HFF-Myc (cell line): ENCODE results near the gene INTS11.

ENCODE experiments used
- DNase-seq: peaks from one replicate; pipeline ENCODE4 v3.0.0-alpha.2; 2011; ENCODE audit warnings: low read depth; ENCODE audit errors: extremely low read depth
- H3K4me3 ChIP-seq: replicated peaks from 2 replicates; pipeline ENCODE4 v1.5.1; 2011; ENCODE audit warnings: low read depth, mild to moderate bottlenecking, control low read depth, low read length
- TF ChIP-seq, protein P1 (sequence below): IDR thresholded peaks from 2 replicates; pipeline ENCODE4 v1.5.1; 2012; ENCODE audit warnings: mild to moderate bottlenecking, low read depth, low read length, control low read depth; ENCODE audit errors: missing control alignments

INTS11 gene

DNA sequence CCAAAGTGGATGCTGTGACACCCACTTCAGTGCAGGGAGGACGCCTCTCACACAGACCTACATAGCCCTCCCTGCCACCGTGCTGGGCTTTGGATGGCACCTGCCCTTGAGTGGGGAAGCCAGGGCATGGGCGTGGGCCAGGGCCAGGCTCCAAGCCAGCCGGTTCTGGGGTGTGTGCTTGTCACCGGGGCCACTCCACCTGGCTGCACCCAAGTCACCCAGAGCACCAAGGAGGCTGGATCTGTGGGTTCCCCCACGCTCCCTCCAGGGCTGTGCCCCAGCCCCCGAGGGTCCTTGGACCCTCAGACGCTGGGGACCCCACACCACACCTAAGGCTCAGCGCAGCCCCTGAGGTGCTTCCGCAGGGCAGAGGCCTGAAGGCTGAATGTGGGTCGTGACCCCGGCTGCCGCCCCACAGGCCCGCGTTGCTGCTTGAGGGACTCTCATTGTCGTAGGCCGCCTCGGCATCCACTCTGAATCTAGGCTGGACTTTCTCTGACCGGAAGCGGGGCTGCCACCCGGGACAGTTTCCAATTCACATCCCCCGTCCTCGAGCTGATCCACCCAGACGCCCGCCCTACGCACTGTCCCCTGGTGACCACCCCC lies 32.4 kb upstream of the INTS11 start:
- peak overlapping the region; percentile 77 for H3K4me3 ChIP-seq
- TF ChIP-seq, protein P1, sequence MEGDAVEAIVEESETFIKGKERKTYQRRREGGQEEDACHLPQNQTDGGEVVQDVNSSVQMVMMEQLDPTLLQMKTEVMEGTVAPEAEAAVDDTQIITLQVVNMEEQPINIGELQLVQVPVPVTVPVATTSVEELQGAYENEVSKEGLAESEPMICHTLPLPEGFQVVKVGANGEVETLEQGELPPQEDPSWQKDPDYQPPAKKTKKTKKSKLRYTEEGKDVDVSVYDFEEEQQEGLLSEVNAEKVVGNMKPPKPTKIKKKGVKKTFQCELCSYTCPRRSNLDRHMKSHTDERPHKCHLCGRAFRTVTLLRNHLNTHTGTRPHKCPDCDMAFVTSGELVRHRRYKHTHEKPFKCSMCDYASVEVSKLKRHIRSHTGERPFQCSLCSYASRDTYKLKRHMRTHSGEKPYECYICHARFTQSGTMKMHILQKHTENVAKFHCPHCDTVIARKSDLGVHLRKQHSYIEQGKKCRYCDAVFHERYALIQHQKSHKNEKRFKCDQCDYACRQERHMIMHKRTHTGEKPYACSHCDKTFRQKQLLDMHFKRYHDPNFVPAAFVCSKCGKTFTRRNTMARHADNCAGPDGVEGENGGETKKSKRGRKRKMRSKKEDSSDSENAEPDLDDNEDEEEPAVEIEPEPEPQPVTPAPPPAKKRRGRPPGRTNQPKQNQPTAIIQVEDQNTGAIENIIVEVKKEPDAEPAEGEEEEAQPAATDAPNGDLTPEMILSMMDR: no peak

DNA sequence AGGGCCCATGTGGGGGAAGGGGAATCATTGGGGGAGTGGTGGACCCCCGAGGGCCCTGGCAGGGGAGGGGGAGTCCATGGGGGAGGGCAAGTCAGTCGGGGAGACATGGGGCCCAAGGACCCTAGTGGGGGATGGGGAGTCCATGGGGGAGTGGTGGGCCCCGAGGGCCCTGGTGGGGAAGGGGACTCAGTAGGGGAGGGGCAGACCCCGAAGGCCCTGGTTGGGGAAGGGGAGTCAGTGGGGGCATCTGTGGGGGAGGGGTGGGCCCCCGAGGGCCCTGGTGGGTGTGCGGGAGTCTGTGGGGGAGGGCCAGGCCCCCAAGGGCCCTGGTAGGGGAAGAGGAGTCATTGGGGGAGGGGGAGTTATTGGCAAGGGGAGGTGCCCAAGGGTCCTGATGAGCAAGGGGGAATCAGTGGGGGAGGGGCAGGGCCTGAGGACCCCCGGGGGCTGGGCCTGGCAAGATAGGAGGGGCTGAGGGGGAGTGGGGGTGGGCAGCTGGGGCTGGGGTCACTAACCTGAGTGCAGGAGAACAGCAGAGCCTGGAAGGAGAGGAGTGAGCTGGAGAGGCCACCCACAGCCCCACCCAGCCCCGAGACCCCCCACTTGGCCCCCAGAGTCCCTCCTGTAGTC lies 31.8 kb upstream of the INTS11 start:
- TF ChIP-seq, protein P1: no peak
- H3K4me3 ChIP-seq: peak overlapping the region; percentile 77

More for the DNA sequence above, 32.4 kb upstream of the INTS11 start:
- no peak for DNase-seq

DNA sequence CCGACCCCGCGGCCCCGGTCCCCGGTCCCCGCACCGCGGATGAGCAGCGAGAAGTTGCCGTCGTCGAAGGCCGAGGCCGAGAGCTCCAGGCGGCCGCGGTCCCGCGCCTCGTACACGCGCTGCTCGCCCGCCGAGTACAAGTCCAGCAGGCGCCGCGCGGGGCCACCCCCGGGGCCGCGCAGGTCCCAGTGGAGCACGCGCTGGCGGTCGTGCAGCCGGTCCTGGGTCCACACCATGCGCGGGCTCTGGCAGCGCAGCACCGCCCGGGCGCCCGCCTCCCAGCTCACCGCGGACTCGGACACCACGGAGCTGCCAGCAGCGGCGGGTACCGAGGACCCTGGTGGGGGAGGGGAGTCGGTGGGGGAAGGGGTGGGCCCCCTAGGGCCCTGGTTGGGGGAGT lies 31.0 kb upstream of the INTS11 start:
- DNase-seq: no peak
- TF ChIP-seq, protein P1: no peak
- peak overlapping the region; percentile 25; the same call in 1 of the 2 replicates for H3K4me3 ChIP-seq

More for the DNA sequence above, 31.8 kb upstream of the INTS11 start:
- no peak for DNase-seq

DNA sequence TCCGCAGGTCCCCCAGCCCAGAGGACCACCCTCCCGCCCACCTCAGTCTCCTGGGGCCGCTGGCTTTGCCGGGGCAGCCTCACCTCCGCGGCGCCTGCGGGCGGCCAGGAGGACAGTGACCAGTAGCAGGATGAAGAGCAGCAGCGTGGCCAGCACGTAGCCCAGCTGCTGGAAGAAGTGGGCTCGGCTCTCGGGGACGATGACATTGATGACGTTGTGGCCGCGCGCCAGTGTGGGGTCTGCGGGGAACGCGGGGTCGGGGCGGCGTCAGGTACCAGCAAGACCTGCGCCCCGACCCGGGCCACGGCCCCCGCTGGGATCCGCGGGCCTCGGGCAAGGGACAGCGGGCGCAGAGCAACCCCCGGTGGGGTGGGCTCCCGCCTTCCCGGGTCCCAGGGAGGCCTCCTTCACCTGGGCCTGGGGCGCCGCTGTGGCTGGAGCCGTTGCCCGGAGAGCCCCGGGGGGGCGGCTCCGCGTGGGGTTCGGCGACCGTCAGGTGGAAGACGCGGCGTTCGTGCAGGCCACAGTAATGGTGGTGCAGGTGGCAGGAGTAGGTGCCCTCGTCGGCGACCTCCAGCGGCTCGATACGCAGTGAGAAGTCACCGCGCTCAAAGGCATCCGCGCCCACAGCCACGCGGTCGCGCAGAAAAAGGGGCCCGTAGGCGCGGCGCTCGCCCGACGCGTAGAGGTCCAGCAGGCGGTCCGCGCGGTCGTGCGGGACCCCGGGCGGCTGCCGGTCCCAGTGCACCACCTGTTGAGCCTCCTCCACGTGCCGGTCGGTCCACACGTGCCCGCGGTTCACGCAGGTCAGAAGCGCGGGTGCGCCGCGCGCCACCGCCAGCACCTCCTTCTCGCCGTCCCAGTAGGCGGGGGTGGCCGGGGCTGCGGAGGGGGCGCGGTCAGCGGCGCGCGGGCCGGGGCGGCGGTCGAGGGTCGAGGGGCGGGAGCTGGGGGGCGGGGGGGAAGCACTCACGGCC lies 30.1 kb upstream of the INTS11 start:
- TF ChIP-seq, protein P1: no peak
- DNase-seq: no peak
- no peak overlapping the region for H3K4me3 ChIP-seq

DNA sequence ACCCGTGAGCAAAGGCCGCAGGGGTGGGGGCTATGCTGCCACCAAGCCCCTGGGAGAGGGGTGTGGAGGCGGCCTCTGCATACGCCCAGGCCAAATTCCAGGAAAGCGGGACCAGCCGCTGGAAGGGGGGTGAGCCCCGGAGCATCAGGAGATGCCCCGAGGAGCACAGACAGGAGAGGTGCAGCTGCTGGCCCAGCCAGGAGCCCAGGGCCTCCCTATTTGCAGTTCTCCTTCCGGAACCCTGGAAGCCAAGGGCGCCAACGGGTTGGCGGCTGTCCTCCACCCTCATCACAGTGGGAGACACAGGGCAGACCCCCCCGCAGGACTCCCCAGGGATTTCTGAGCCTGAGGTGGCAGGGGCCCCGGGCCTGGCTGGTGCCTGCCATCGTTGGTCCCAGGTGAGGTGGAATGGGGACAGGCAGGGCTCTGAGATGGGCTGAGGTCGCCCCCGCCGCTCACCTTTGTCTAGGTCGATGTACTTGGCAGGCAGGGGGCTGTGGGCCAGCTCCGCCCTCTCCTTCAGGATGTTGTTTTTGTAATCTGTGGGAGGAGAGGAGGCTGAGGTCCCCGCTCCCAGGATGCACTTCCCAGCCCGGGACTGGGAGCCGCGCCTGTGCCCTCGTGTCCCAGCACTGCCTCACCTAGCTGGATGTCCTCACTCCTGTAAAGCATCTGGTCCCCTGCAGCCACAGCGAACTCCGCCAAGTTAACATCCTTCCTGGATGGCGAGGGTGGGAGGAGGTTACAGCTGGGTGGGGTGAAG lies 29.1 kb upstream of the INTS11 start:
- no peak overlapping the region for H3K4me3 ChIP-seq
- TF ChIP-seq, protein P1: no peak
- DNase-seq: no peak

DNA sequence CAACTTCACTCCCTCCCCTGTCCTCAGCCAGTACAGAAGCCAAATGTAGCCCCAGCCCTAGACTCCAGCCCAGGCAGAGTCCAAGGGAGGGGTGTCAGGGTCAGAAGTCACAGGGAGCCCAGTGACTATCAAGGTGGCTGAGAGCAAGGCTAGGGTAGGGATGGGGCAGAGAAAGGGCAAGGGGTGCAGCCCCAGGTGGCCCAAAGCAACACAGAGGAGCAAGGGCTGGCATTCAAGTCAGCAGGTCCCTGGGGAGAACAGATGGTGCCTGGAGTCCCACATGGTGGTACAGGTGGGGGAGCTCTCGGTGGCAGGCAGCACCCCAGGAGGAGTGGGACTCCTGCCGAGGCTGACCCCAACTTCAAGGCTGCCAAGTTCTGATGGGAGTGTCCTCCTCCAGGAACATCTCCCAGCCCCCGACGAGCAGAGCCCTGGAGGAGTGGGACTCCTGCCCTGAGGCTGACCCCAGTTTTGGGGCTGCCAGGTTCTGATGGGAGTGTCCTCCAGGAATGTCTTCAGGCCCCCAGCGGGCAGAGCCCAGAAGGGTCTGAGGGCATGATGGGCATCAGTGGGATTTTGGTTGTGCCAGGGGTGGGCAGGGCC lies 28.4 kb upstream of the INTS11 start:
- TF ChIP-seq, protein P1: no peak
- DNase-seq: no peak
- H3K4me3 ChIP-seq: no peak overlapping the region
